ENCODE measurements around the gene ALKBH1. TPM values are rescaled to one million over a fixed set of nuclear protein-coding genes. Genes with fewer than 3 reads are reported as not detected.
"Not testable (repeated sequence)": the region's sequence is repeated elsewhere in the genome, so short reads cannot be mapped to it uniquely, and the experiment has no call there.

ALKBH1 gene
- total RNA-seq, 4 donors from 2014 or later: 6.3 to 13.8 (median 10.3) TPM

DNA sequence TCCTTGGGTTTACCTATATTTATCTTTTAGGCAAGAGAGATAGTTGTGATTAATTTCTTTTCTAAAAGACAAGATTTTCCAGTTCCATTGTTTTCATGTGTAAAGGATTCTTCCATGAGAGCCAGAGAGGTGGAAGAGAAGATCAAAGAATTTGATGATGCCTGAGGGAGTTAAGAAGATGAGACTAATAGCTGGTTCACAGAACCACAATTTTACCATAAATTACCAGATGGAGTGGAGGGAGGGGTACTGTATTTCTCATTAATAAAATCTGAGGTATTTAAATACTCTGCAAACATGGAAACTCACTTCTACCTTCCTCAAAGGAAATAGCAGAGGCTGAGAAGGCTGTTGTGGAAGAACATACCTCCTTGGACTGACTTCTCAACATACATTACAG is 34.6 kb downstream of the ALKBH1 start:
- DNase-seq: no peak
- Histone ChIP-seq H3K4me3 (replicated peaks in 1 of 3) (no peak overlapping the region), H3K9me3 (no peaks in the 10 kb centered on the region), H3K4me1 (no peaks in the 10 kb centered on the region), H3K36me3 (peaks cover 21 to 30% of the 10 kb centered on the region in 2 donors), H3K27me3 (no peaks in the 10 kb centered on the region), H3K27ac (no peak overlapping the region)
- intact Hi-C loops (cut with DNase I): no loop called here
- TF ChIP-seq, protein P1, sequence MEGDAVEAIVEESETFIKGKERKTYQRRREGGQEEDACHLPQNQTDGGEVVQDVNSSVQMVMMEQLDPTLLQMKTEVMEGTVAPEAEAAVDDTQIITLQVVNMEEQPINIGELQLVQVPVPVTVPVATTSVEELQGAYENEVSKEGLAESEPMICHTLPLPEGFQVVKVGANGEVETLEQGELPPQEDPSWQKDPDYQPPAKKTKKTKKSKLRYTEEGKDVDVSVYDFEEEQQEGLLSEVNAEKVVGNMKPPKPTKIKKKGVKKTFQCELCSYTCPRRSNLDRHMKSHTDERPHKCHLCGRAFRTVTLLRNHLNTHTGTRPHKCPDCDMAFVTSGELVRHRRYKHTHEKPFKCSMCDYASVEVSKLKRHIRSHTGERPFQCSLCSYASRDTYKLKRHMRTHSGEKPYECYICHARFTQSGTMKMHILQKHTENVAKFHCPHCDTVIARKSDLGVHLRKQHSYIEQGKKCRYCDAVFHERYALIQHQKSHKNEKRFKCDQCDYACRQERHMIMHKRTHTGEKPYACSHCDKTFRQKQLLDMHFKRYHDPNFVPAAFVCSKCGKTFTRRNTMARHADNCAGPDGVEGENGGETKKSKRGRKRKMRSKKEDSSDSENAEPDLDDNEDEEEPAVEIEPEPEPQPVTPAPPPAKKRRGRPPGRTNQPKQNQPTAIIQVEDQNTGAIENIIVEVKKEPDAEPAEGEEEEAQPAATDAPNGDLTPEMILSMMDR (IDR thresholded peaks at IDR 0.05): no peak
- no peak for TF ChIP-seq POLR2A (IDR thresholded peaks at IDR 0.05)

DNA sequence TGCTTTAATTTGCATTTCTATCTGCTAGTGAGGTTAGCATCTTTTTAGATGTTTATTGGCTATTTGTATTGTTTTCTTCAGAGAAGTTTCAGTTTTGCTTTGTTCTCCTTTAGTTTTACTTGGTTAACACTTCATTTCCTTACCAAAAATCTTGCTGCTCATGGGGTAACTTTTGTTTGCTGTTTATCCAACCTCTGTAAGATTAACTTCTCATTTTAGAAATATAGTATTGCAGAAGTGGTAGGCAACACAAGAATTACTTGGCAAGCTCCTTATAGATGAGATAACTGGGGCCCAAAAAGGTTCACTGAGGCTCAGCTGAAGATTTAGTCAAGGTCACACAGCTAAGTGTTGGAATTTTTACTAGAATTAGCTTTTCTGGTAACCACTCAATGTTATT is 40.5 kb downstream of the ALKBH1 start:
- Histone ChIP-seq H3K36me3 (no peaks in the 10 kb centered on the region), H3K9me3 (no peaks in the 10 kb centered on the region), H3K27me3 (no peaks in the 10 kb centered on the region), H3K4me3 (replicated peaks in 1 of 3) (no peak overlapping the region), H3K27ac (no peak overlapping the region), H3K4me1 (peaks cover 0 to 2% of the 10 kb centered on the region in 2 donors)
- TF ChIP-seq POLR2A (IDR thresholded peaks at IDR 0.05): no peak
- TF ChIP-seq, protein P1 (IDR thresholded peaks at IDR 0.05): no peak
- intact Hi-C loops (cut with DNase I): no loop called here
- no peak for DNase-seq

DNA sequence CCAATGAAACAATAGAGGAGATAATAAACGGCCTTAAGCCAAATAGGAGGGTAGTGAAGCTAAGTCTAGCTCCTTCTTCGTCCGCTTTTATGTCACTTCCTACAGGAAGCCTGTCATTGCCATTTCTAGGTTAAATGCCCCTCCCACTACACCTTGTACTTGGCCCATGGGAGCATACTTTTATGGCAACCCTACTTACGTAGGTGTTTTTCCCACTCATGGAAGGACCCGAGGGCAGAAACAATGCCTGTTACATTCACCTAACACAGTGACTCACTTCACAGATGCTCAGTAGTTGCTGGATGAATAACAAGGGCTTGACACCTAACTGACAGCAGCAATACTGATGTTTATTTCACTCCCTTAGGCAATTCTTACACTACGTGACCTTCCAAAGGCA is 44.5 kb downstream of the ALKBH1 start:
- Histone ChIP-seq H3K36me3 (no peaks in the 10 kb centered on the region), H3K9me3 (no peaks in the 10 kb centered on the region), H3K4me3 (replicated peaks in 1 of 3) (no peak overlapping the region), H3K27me3 (no peaks in the 10 kb centered on the region), H3K4me1 (peaks cover 7 to 20% of the 10 kb centered on the region in 2 donors), H3K27ac (no peak overlapping the region)
- no peak for TF ChIP-seq POLR2A (IDR thresholded peaks at IDR 0.05)
- TF ChIP-seq, protein P1 (IDR thresholded peaks at IDR 0.05): no peak
- DNase-seq: no peak
- 80% methylated on average over 6 of the region's 6 CpGs for whole genome bisulfite sequencing, 2 donors
- intact Hi-C loops (cut with DNase I): no loop called here

DNA sequence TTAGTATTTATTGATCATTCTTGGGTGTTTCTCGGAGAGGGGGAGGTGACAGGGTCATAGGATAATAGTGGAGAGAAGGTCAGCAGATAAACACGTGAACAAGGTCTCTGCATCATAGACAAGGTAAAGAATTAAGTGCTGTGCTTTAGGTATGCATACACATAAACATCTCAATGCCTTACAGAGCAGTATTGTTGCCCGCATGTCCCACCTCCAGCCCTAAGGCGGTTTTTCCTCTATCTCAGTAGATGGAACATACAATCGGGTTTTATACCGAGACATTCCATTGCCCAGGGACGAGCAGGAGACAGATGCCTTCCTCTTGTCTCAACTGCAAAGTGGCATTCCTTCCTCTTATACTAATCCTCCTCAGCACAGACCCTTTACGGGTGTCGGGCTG is 46.3 kb downstream of the ALKBH1 start:
- H3K36me3 ChIP-seq; intact Hi-C loops (cut with DNase I): not testable (repeated sequence)

DNA sequence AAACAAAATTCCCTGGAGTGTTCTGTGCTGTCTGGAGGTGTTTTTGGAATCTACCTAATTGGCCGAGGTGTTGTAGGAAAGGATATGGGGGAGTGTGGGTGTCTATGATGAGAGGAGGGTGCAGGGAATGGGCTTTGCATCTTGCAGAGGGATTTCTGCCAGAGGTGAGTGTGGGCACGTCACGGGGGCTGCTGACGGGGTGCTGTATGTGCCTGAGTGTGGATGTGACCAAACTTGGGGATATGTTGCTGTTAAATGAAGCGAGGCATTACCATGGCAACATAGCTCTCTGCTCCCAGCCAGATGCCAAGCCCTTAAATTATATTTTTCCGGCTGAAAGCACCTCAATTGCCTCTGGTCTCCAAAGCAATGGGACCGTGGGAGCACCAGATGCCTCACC is 47.1 kb downstream of the ALKBH1 start:
- Histone ChIP-seq H3K27ac (peak overlapping the region; percentile 15 to 57 (median 53)), H3K36me3 (no peaks in the 10 kb centered on the region), H3K4me1 (peaks cover 7 to 20% of the 10 kb centered on the region in 2 donors), H3K9me3 (no peaks in the 10 kb centered on the region), H3K27me3 (no peaks in the 10 kb centered on the region), H3K4me3 (replicated peaks in 1 of 3) (no peak overlapping the region)
- intact Hi-C loops (cut with DNase I): no loop called here
- TF ChIP-seq, protein P1 (IDR thresholded peaks at IDR 0.05): no peak
- TF ChIP-seq POLR2A (IDR thresholded peaks at IDR 0.05): no peak
- DNase-seq: peak; percentile 50 to 60
- 28 to 38% methylated on average over 7 of the region's 7 CpGs for WGBS, 2 donors

More for the DNA sequence above, 46.3 kb downstream of the ALKBH1 start:
- not testable (repeated sequence) for H3K4me3 ChIP-seq (replicated peaks in 1 of 3); DNase-seq; H3K27me3 ChIP-seq; H3K27ac ChIP-seq; H3K9me3 ChIP-seq
- 62 to 73% methylated on average over 7 of the region's 9 CpGs for WGBS, 2 donors
- H3K4me1 ChIP-seq: peaks cover 7 to 20% of the 10 kb centered on the region in 2 donors

DNA sequence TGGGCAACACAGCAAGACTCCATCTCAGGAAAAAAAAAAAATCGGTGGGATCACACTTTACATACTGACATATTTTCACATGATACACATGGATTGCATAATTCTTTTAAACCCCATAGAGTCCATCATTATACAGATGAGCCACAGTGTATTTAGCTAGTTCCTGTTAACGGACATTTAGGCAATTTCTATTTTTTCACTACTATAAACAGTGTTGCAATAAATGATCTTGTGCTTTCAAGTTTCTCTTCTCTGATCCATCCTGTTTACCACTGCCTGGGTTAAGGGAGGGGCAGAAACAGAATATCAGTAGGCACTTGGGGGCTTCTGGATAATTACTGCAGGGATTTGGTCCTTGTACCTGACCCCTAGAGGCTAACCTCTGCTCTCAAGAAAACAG is 48.0 kb downstream of the ALKBH1 start:
- intact Hi-C loops (cut with DNase I): loop anchor here (10.0 kb wide), 1 partner anchor 905 kb away; no protein-coding TSS in a partner anchor
- H3K27me3 ChIP-seq: no peaks in the 10 kb centered on the region
- WGBS, 2 donors: 88% methylated on average over 2 of the region's 2 CpGs

More for the DNA sequence above, 48.0 kb downstream of the ALKBH1 start:
- Histone ChIP-seq H3K36me3 (no peaks in the 10 kb centered on the region), H3K4me3 (replicated peaks in 1 of 3) (no peak overlapping the region), H3K4me1 (peaks cover 7 to 20% of the 10 kb centered on the region in 2 donors), H3K27ac (peak overlapping the region in 1 of 3 donors; percentile 53), H3K9me3 (no peaks in the 10 kb centered on the region)
- TF ChIP-seq, protein P1 (IDR thresholded peaks at IDR 0.05): no peak
- TF ChIP-seq POLR2A (IDR thresholded peaks at IDR 0.05): no peak
- DNase-seq: no peak
